Fibroblast of lung (primary cell): ENCODE measurements around the gene MDFI.

ENCODE experiments used
- CTCF ChIP-seq, 2 donors: IDR thresholded peaks in 1 of 2; conservative IDR thresholded peaks in 1 of 2; 1 replicate in 1 of 2; 2 replicates in 1 of 2; pipeline ENCODE4 v1.5.1; 2011 to 2012; ENCODE audit warnings: low read length in 2 of 2, control low read depth in 1 of 2, inconsistent platforms in 1 of 2, low read depth in 1 of 2, mild to moderate bottlenecking in 1 of 2
- EZH2 ChIP-seq: IDR thresholded peaks from 2 replicates; pipeline ENCODE4 v1.5.1; 2012; ENCODE audit warnings: low read length, control low read depth, mild to moderate bottlenecking; ENCODE audit errors: missing control alignments

GRCh38 chr6:41598670-41599014 lies 39.6 kb upstream of the MDFI start:
- TF ChIP-seq CTCF (conservative IDR thresholded peaks at IDR 0.05 in 1 of 2, IDR thresholded peaks at IDR 0.05 in 1 of 2; ENCODE audit: low read depth in 1 of 2, low read length in 2 of 2) (no peak), EZH2 (no peak)
